ENCODE results near the gene SLCO2A1.

- TF ChIP-seq TARDBP (IDR thresholded peaks at IDR 0.05) = no peak
- no peak for TF ChIP-seq FOXA1 (IDR thresholded peaks at IDR 0.05)
- TF ChIP-seq SP1 (IDR thresholded peaks at IDR 0.05) = no peak
- TF ChIP-seq CTBP1 (IDR thresholded peaks at IDR 0.05; ENCODE audit: borderline replicate concordance) = no peak
- no peak for TF ChIP-seq LEF1 (IDR thresholded peaks at IDR 0.05; ENCODE audit: borderline replicate concordance)
- TF ChIP-seq BHLHE40 (IDR thresholded peaks at IDR 0.05; ENCODE audit: borderline replicate concordance) = no peak
These were observed 2.1 kb downstream of the SLCO2A1 start for GRCh38 chr3:134027631-134028030.

Measured in HEK293T (cell line).